ENCODE measurements around the gene PFDN5. TPM values are rescaled to one million over a fixed set of nuclear protein-coding genes. Genes with fewer than 3 reads are reported as not detected.
"Not testable (repeated sequence)": the region's sequence is repeated elsewhere in the genome, so short reads cannot be mapped to it uniquely, and the experiment has no call there.

PFDN5 gene
- total RNA-seq, 2 experiments from 2014 or later: 376 to 383 TPM

DNA sequence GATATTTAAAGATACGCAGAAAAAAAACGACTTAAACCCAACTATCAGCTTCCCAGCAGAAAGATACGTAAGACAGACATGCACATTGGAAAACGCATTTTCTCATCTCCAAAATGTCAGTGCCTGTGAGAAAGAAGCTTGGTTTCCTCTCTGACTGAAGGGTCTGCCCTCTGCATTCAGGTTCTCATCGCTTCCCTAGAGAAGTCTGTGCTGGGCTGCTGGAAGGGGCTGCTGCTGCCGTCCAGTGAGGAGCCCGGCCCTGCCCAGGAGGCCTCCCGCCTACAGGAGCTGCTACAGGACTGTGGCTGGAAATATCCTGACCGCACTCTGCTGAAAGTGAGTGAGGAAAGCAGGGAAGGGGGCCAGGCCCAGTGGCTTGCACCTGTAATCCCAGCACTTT is 4.7 kb upstream of the PFDN5 start:
- no peaks in the 10 kb centered on the region for H3K9me3 Mint-ChIP-seq
- H3K4me1 Mint-ChIP-seq (ENCODE audit: low read depth): peaks cover 29% of the 10 kb centered on the region
- H3K27me3 Mint-ChIP-seq (ENCODE audit: low read depth): no peaks in the 10 kb centered on the region
- H3K4me3 Mint-ChIP-seq: no peak overlapping the region
- CTCF ChIA-PET: interaction anchor here (0.6 to 12.3 kb wide), 11 partner anchors 11 to 182 kb away, joined by 3 to 154 read pairs (median 5); partner anchors contain the start of genes AAAS, ESPL1 and ITGB7
- H3K27ac Mint-ChIP-seq: peak overlapping the region; percentile 84
- intact Hi-C loops (cut with micrococcal nuclease): loop anchor here (1.0 kb wide), 1 partner anchor 9 kb away; the partner anchor contains the start of gene MYG1
- peak; percentile 21 for DNase-seq
- H3K36me3 Mint-ChIP-seq (ENCODE audit: low read depth): peaks cover 70% of the 10 kb centered on the region

DNA sequence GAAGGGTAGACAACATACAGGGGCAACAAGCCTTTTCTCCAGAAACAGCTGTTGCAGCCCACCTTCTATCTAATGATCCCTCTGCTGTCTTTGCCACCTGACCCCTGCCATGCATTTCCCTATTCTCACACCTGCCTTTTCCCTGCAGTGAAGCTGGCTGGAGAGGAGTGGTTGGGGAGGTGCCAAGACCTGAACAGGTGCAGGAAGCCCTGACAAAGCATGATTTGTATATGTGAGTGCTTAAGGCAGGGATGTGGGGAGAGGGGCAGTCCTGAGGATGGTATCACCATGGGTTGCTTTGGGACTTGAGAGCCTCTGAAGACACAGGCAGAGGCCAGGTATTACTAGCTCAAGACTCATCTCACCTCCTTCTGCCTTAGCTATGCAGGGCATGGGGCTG is 2.9 kb upstream of the PFDN5 start:
- intact Hi-C loops (cut with micrococcal nuclease): no loop called here
- H3K27ac Mint-ChIP-seq: no peak overlapping the region
- H3K4me1 Mint-ChIP-seq (ENCODE audit: low read depth): peaks cover 41% of the 10 kb centered on the region
- H3K4me3 Mint-ChIP-seq: no peak overlapping the region
- peaks cover 65% of the 10 kb centered on the region for H3K36me3 Mint-ChIP-seq (ENCODE audit: low read depth)
- CTCF ChIA-PET: interaction anchor here (1.4 to 12.3 kb wide), 4 partner anchors 30 to 134 kb away, joined by 6 to 154 read pairs (median 18); partner anchors contain the start of gene AAAS
- H3K27me3 Mint-ChIP-seq (ENCODE audit: low read depth): no peaks in the 10 kb centered on the region
- no peak for DNase-seq
- no peaks in the 10 kb centered on the region for H3K9me3 Mint-ChIP-seq

DNA sequence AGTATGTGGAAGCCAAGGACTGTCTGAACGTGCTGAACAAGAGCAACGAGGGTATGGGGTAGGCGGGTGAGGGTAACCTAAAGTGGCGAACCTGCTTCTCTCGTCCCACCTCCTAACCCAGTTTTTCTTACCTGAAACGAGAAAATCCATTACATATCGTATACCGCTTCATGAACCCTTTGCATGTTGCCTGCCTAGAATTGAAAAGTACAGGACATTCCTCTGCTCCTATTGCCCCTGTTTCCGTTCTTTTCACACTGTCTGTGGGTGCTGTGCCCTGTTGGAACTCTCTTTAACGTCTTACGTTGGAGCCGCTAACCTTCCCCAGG is 513 bp downstream of the PFDN5 start:
- Mint-ChIP-seq H3K9me3 (no peaks in the 10 kb centered on the region), H3K4me1 (ENCODE audit: low read depth) (peaks cover 53% of the 10 kb centered on the region), H3K27ac (peak overlapping the region; percentile 95), H3K27me3 (ENCODE audit: low read depth) (no peaks in the 10 kb centered on the region), H3K4me3 (peak overlapping the region; percentile 98), H3K36me3 (ENCODE audit: low read depth) (peaks cover 58% of the 10 kb centered on the region)
- CTCF ChIA-PET: interaction anchor here (0.7 to 6.6 kb wide), 7 partner anchors 9 to 88 kb away, joined by 3 to 39 read pairs (median 5); partner anchors contain the start of genes AAAS and ESPL1
- no peak for DNase-seq
- intact Hi-C loops (cut with micrococcal nuclease): loop anchor here (1.0 to 5.0 kb wide), 10 partner anchors 28 to 431 kb away; partner anchors contain the start of genes CALCOCO1, CSAD, EIF4B and ESPL1

DNA sequence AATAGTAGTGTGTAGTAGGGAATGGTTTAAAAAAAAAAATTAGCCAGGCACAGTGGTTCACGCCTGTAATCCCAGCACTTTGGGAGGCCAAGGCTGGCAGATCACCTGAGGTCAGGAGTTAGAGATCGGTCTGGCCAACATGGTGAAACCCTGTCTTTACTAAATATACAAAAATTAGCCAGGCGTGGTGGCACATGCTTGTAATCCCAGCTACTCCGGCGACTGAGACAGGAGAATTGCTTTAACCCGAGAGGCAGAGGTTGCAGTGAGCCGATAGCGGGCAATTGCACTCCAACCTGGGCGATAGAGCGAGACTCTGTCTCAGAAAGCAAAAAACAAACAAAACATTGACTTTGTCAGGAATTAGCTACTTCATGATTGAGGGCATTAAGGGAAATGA is 1.8 kb downstream of the PFDN5 start:
- CTCF ChIA-PET: interaction anchor here (0.8 to 6.6 kb wide), 5 partner anchors 24 to 218 kb away, joined by 3 to 39 read pairs (median 5); partner anchors contain the start of genes AAAS and ESPL1
- Mint-ChIP-seq H3K4me1 (ENCODE audit: low read depth) (peaks cover 59% of the 10 kb centered on the region), H3K36me3 (ENCODE audit: low read depth) (peaks cover 58% of the 10 kb centered on the region), H3K27ac (peak overlapping the region; percentile 95), H3K4me3 (peak overlapping the region; percentile 34)
- not testable (repeated sequence) for H3K9me3 Mint-ChIP-seq; H3K27me3 Mint-ChIP-seq (ENCODE audit: low read depth); DNase-seq
- intact Hi-C loops (cut with micrococcal nuclease): loop anchor here (5.0 kb wide), 1 partner anchor 430 kb away; the partner anchor contains the start of gene CALCOCO1

DNA sequence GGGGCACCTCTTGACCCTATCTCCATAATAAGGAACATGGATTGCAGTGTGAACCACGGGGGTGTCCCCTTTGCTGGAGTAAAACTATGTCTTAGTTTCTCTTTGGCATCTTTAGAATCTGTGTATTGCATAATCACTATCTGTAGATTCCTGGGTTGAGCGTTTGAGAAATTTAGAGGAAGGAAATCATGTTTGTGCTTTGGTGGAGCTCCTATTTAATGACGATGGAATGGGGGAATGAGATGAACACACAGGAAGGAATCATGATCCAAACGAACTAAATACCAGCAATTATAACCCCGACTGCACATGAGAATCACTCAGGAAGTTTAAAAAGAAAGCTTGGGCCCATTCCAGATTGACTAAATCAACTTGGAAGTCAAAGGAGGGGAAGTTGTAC is 2.8 kb downstream of the PFDN5 start:
- Mint-ChIP-seq H3K9me3 (no peaks in the 10 kb centered on the region), H3K4me3 (no peak overlapping the region), H3K27me3 (ENCODE audit: low read depth) (no peaks in the 10 kb centered on the region), H3K27ac (peak overlapping the region; percentile 86), H3K4me1 (ENCODE audit: low read depth) (peaks cover 69% of the 10 kb centered on the region), H3K36me3 (ENCODE audit: low read depth) (peaks cover 58% of the 10 kb centered on the region)
- intact Hi-C loops (cut with micrococcal nuclease): loop anchor here (5.0 kb wide), 1 partner anchor 429 kb away; the partner anchor contains the start of gene CALCOCO1
- CTCF ChIA-PET: interaction anchor here (0.6 to 6.6 kb wide), 5 partner anchors 24 to 242 kb away, joined by 3 to 39 read pairs (median 8); partner anchors contain the start of gene AAAS
- DNase-seq: no peak

DNA sequence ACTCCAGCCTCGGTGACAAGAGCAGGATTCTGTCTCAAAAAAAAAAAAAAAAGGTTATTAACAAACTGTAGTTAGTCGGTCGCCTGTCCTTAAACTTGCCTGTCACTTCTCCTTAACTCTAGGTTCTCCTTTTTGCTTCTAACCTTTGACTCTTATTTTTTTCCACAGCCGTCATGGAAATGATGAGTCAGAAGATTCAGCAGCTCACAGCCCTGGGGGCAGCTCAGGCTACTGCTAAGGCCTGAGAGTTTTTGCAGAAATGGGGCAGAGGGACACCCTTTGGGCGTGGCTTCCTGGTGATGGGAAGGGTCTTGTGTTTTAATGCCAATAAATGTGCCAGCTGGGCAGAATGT is 3.7 kb downstream of the PFDN5 start:
- H3K27ac Mint-ChIP-seq: peak overlapping the region; percentile 86
- peak overlapping the region; percentile 85 for H3K4me3 Mint-ChIP-seq
- CTCF ChIA-PET: interaction anchor here (0.6 to 6.6 kb wide), 9 partner anchors 23 to 382 kb away, joined by 3 to 39 read pairs (median 7); partner anchors contain the start of genes AAAS, CSAD and ZNF740
- no peaks in the 10 kb centered on the region for H3K9me3 Mint-ChIP-seq
- no peaks in the 10 kb centered on the region for H3K27me3 Mint-ChIP-seq (ENCODE audit: low read depth)
- intact Hi-C loops (cut with micrococcal nuclease): loop anchor here (1.0 to 5.0 kb wide), 5 partner anchors 9 to 428 kb away; partner anchors contain the start of genes CALCOCO1 and ESPL1
- peaks cover 52% of the 10 kb centered on the region for H3K36me3 Mint-ChIP-seq (ENCODE audit: low read depth)
- DNase-seq: peak; percentile 61
- H3K4me1 Mint-ChIP-seq (ENCODE audit: low read depth): peaks cover 71% of the 10 kb centered on the region

DNA sequence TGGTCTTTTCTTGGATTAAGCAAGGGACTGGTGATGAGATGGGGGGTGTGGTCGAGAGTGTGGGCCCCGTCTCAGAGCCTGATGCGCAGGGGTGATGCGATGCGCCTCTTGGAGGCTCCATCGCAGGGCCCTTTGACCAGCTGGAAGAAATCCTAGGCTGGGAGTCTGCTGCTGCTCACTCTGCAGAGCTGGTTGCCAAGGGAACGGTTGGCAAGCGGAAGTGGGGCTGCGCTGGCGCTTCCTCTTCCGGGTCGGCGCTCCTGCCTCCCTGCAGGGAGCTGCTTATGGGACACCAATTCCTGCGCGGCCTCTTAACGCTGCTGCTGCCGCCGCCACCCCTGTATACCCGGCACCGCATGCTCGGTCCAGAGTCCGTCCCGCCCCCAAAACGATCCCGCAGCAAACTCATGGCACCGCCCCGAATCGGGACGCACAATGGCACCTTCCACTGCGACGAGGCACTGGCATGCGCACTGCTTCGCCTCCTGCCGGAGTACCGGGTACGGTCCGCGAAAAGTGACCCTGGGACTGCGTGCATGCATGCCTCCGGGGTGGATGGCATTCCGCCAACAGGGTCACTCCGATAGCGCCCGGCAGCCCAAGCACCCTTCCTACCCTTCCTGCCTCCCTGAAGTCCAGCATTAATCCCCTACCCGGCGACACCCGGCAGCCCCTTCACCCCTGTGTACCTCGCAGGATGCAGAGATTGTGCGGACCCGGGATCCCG is 4.3 kb downstream of the PFDN5 start, which contains the start of gene MYG1:
Gene MYG1, plus strand, starts transcription at position 242 of the 727 bp plus-strand sequence. Its CDS starts 43 bp downstream, at position 285.
- intact Hi-C loops (cut with micrococcal nuclease): loop anchor here (1.0 to 5.0 kb wide), 5 partner anchors 9 to 428 kb away; partner anchors contain the start of genes CALCOCO1 and ESPL1
- CTCF ChIA-PET: interaction anchor here (0.6 to 6.6 kb wide), 9 partner anchors 22 to 383 kb away, joined by 3 to 39 read pairs (median 7); partner anchors contain the start of genes AAAS, CSAD and ZNF740
- DNase-seq: peak; percentile 89
- Mint-ChIP-seq H3K27ac (peak within 1 kb of the TSS; percentile 86), H3K9me3 (no peaks in the 10 kb centered on the region), H3K4me1 (ENCODE audit: low read depth) (peaks cover 71% of the 10 kb centered on the region), H3K36me3 (ENCODE audit: low read depth) (peaks cover 50% of the 10 kb centered on the region), H3K4me3 (peak within 1 kb of the TSS; percentile 85), H3K27me3 (ENCODE audit: low read depth) (no peaks in the 10 kb centered on the region)

DNA sequence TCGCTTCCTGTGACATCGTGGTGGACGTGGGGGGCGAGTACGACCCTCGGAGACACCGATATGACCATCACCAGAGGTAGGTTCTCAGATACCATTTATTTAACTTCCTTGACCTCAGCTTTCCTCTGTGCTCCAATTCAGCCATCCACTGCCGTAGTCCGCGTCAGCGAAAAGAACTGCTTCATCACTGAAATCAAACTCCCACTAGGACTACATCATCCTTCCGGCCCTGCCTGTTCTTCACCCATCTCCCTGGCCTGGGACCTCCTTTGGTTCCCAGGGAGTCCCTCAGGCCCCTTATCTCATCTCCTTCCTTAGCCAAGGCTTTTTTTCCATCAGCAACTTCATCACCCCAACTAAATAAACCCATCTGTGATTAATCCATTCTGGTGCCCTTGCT is 4.8 kb downstream of the PFDN5 start:
- Mint-ChIP-seq H3K36me3 (ENCODE audit: low read depth) (peaks cover 50% of the 10 kb centered on the region), H3K4me1 (ENCODE audit: low read depth) (peaks cover 66% of the 10 kb centered on the region), H3K27ac (peak overlapping the region; percentile 86)

DNA sequence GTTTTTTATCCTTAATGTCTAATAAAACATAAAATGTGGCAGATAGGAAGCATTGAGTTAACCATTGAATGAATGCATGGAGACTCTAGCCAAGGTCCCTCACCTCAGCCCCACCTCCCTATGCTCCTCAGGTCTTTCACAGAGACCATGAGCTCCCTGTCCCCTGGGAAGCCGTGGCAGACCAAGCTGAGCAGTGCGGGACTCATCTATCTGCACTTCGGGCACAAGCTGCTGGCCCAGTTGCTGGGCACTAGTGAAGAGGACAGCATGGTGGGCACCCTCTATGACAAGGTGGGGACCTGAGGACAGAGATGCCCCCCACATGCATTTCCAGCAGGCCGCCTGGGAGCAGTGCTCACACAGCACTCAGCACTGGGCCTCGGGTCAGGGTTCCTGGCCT is 7.6 kb downstream of the PFDN5 start:
- peaks cover 44% of the 10 kb centered on the region for H3K36me3 Mint-ChIP-seq (ENCODE audit: low read depth)

More for the DNA sequence above, 4.8 kb downstream of the PFDN5 start:
- intact Hi-C loops (cut with micrococcal nuclease): no loop called here
- H3K27me3 Mint-ChIP-seq (ENCODE audit: low read depth): no peaks in the 10 kb centered on the region
- H3K4me3 Mint-ChIP-seq: peak overlapping the region; percentile 85
- DNase-seq: no peak
- CTCF ChIA-PET: interaction anchor here (2.6 to 6.6 kb wide), 2 partner anchors 22 to 87 kb away, joined by 39 read pairs; partner anchors contain the start of gene AAAS
- H3K9me3 Mint-ChIP-seq: no peaks in the 10 kb centered on the region

DNA sequence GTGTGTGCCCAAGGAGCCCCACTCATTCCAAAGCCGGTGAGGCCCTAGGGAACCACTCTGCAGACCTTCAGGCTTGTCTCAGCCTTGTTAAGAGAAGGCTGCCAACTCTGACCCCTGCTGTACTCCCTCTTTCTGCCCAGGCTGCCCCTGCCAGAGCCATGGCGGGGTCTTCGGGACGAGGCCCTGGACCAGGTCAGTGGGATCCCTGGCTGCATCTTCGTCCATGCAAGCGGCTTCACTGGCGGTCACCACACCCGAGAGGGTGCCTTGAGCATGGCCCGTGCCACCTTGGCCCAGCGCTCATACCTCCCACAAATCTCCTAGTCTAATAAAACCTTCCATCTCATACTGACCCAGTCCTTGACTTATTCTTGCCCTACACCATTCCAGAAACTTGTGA is 11.5 kb downstream of the PFDN5 start:
- DNase-seq: no peak
- no peaks in the 10 kb centered on the region for H3K9me3 Mint-ChIP-seq
- no peak overlapping the region for H3K27ac Mint-ChIP-seq
- peaks cover 27% of the 10 kb centered on the region for H3K36me3 Mint-ChIP-seq (ENCODE audit: low read depth)
- intact Hi-C loops (cut with micrococcal nuclease): no loop called here
- H3K27me3 Mint-ChIP-seq (ENCODE audit: low read depth): no peaks in the 10 kb centered on the region
- CTCF ChIA-PET: interaction anchor here (0.5 kb wide), 1 partner anchor 10 kb away, joined by 4 read pairs; no protein-coding TSS in a partner anchor
- H3K4me1 Mint-ChIP-seq (ENCODE audit: low read depth): peaks cover 15% of the 10 kb centered on the region
- no peak overlapping the region for H3K4me3 Mint-ChIP-seq

More for the DNA sequence above, 7.6 kb downstream of the PFDN5 start:
- CTCF ChIA-PET: interaction anchor here (0.6 to 3.3 kb wide), 4 partner anchors 19 to 236 kb away, joined by 3 to 23 read pairs (median 3); partner anchors contain the start of gene AAAS
- H3K9me3 Mint-ChIP-seq: no peaks in the 10 kb centered on the region
- peak overlapping the region; percentile 0 for H3K4me3 Mint-ChIP-seq
- peaks cover 48% of the 10 kb centered on the region for H3K4me1 Mint-ChIP-seq (ENCODE audit: low read depth)
- no peaks in the 10 kb centered on the region for H3K27me3 Mint-ChIP-seq (ENCODE audit: low read depth)
- intact Hi-C loops (cut with micrococcal nuclease): no loop called here
- peak overlapping the region; percentile 25 for H3K27ac Mint-ChIP-seq
- DNase-seq: no peak

DNA sequence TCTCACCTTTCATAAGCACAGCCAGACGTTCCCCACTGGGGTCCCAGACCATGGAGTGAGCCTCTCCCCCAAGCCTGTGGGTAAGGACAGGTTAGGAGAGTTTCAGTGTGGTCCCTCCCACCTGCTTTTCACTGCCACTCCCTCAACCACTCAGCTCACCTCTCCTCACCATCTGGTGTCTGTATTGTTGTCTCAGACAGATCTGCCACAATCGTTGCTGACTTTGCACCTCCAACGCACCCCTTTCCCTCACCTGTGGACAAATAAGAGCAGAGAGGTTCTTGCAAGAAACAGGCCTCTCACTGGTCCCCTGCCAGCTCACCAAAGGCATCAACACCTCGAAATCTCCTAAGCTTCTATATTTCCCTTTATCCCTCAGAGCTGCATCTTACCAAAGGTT is 12.9 kb downstream of the PFDN5 start:
- H3K36me3 Mint-ChIP-seq (ENCODE audit: low read depth): peaks cover 19% of the 10 kb centered on the region
- peaks cover 1% of the 10 kb centered on the region for H3K4me1 Mint-ChIP-seq (ENCODE audit: low read depth)
- CTCF ChIA-PET: interaction anchor here (1.3 kb wide), 2 partner anchors 13 to 20 kb away, joined by 4 to 5 read pairs; partner anchors contain the start of gene AAAS
- no peaks in the 10 kb centered on the region for H3K27me3 Mint-ChIP-seq (ENCODE audit: low read depth)
- DNase-seq: no peak
- intact Hi-C loops (cut with micrococcal nuclease): no loop called here
- no peak overlapping the region for H3K4me3 Mint-ChIP-seq
- H3K27ac Mint-ChIP-seq: no peak overlapping the region
- no peaks in the 10 kb centered on the region for H3K9me3 Mint-ChIP-seq

DNA sequence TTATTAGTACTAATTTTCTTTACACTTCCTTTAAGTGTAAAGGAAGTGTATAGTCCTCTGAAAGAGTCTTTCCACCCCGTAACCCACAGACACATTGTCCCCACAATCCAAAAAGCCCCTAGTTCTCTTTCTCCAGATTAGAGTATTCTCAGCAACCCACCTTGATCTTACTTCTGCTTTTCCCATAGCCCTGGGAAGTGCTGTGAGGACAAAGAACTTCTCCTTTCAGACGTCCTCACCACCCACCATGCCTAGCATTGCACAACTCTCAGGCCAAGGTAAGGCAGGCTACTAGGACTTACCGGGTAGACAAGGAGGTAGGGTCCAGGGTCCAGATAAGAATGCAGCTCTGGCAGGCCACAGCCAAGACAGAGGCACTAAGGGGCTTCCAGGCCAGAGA is 18.7 kb downstream of the PFDN5 start:
- H3K4me3 Mint-ChIP-seq: no peak overlapping the region
- DNase-seq: no peak
- H3K27ac Mint-ChIP-seq: no peak overlapping the region
- H3K9me3 Mint-ChIP-seq: no peaks in the 10 kb centered on the region
- H3K27me3 Mint-ChIP-seq (ENCODE audit: low read depth): no peaks in the 10 kb centered on the region
- peaks cover 4% of the 10 kb centered on the region for H3K4me1 Mint-ChIP-seq (ENCODE audit: low read depth)
- intact Hi-C loops (cut with micrococcal nuclease): no loop called here
- peaks cover 30% of the 10 kb centered on the region for H3K36me3 Mint-ChIP-seq (ENCODE audit: low read depth)
- CTCF ChIA-PET: interaction anchor here (0.9 kb wide), 1 partner anchor 8 kb away, joined by 3 read pairs; no protein-coding TSS in a partner anchor

Data from activated naive CD4-positive, alpha-beta T cell treated with anti-CD3 and anti-CD28 coated beads for 36 hours (primary cell).